PC-3 (cell line): ENCODE data around the gene BROX. TPM values are rescaled to one million over a fixed set of nuclear protein-coding genes. Genes with fewer than 3 reads are reported as not detected.

ENCODE experiments used
- ATAC-seq: fragments of 200-7000 bp; cut with Tn5 transposase; 2 replicates; pipeline ENCODE4 v1.9.1; 2020; ENCODE audit warnings: mild to moderate bottlenecking, moderate library complexity
- BruUV-seq: library from RNA; stranded (reverse); fragments of 400-500 nt; replicated peaks from 2 replicates; lab custom pipeline; 2021; lab: Mats Ljungman, UMichigan
- CTCF ChIA-PET: fragments of 300-600 bp; sonication (Branson Sonifier 250); formaldehyde crosslinking; loops from one replicate; lab custom pipeline; 2022; ENCODE audit warnings: antibody characterized with exemption; lab: Charles Lee
- POLR2A ChIA-PET: fragments of 300-600 bp; sonication (Branson Sonifier 250); formaldehyde crosslinking; loops from one replicate; lab custom pipeline; 2022; ENCODE audit warnings: antibody characterized with exemption; ENCODE audit not compliant: unreplicated experiment; lab: Charles Lee
- DNase-seq: peaks from one replicate; pipeline ENCODE4 v3.0.0-alpha.2; 2015
- H2AFZ ChIP-seq: fragments of 300-600 bp; sonication (generic); 2 replicates; pipeline ENCODE4 v1.6.0; 2016; ENCODE audit warnings: antibody characterized with exemption, low read length
- H3F3A ChIP-seq: fragments of 300-600 bp; sonication (generic); one replicate; pipeline ENCODE4 v1.6.0; 2017; ENCODE audit warnings: antibody characterized with exemption, low read length, control low read depth, mild to moderate bottlenecking; ENCODE audit not compliant: unreplicated experiment
- H3K27ac ChIP-seq: fragments of 300-600 bp; sonication (generic); 2 replicates; pipeline ENCODE4 v1.5.1; 2016; ENCODE audit warnings: mild to moderate bottlenecking, low read length
- H3K27me3 ChIP-seq: fragments of 300-600 bp; sonication (generic); 2 replicates; pipeline ENCODE4 v1.6.1; 2016; ENCODE audit warnings: low read length, mixed read lengths
- H3K36me3 ChIP-seq: fragments of 300-600 bp; sonication (generic); 2 replicates; pipeline ENCODE4 v1.6.1; 2016; ENCODE audit warnings: low read depth, mixed run types, low read length, mixed read lengths
- H3K4me1 ChIP-seq: fragments of 300-600 bp; sonication (generic); 2 replicates; pipeline ENCODE4 v1.5.1; 2016; ENCODE audit warnings: low read length; ENCODE audit not compliant: insufficient read depth
- H3K4me2 ChIP-seq: fragments of 300-600 bp; sonication (generic); 2 replicates; pipeline ENCODE4 v1.6.0; 2016; ENCODE audit warnings: low read length
- H3K4me3 ChIP-seq: fragments of 300-600 bp; sonication (generic); 2 replicates; pipeline ENCODE4 v1.5.1; 2016; ENCODE audit warnings: mild to moderate bottlenecking, low read length, mixed read lengths
- H3K79me2 ChIP-seq: fragments of 300-600 bp; sonication (generic); 2 replicates; pipeline ENCODE4 v1.6.1; 2017; ENCODE audit warnings: low read length, mixed read lengths
- H3K9ac ChIP-seq: fragments of 300-600 bp; sonication (generic); 2 replicates; pipeline ENCODE4 v1.6.0; 2016; ENCODE audit warnings: mild to moderate bottlenecking, low read length
- H3K9me2 ChIP-seq: fragments of 300-600 bp; sonication (generic); replicated peaks from 2 replicates; pipeline ENCODE4 v1.6.1; 2016; ENCODE audit warnings: mixed run types, low read length, mixed read lengths
- H3K9me3 ChIP-seq: fragments of 300-600 bp; sonication (generic); 2 replicates; pipeline ENCODE4 v1.6.1; 2016; ENCODE audit warnings: low read length, mixed read lengths
- H4K20me1 ChIP-seq: fragments of 300-600 bp; sonication (generic); 2 replicates; pipeline ENCODE4 v1.6.1; 2016; ENCODE audit warnings: low read length, mixed read lengths
- EZH2 ChIP-seq: fragments of 300-600 bp; sonication (generic); IDR thresholded peaks from one replicate; pipeline ENCODE4 v1.6.1; 2017; ENCODE audit warnings: antibody characterized with exemption, mild to moderate bottlenecking, low read length; ENCODE audit not compliant: unreplicated experiment
- EZH2phosphoT487 ChIP-seq: fragments of 300-600 bp; sonication (generic); IDR thresholded peaks from 2 replicates; pipeline ENCODE4 v1.6.1; 2018; ENCODE audit warnings: mild to moderate bottlenecking, antibody characterized with exemption, low read length, borderline replicate concordance
- intact Hi-C: fragments of 100-400 bp; cut with micrococcal nuclease; formaldehyde crosslinking; loops from 2 replicates; pipeline ENCODE4 v1.9.0; 2023
- total RNA-seq: library from RNA; depleted of rRNA; stranded (reverse); fragments of >200 nt; gene quantifications from 2 replicates; pipeline ENCODE4 v1.2.3, GENCODE V29; 2014
- TF ChIP-seq, protein P1 (sequence below): fragments of 300-600 bp; sonication (generic); conservative IDR thresholded peaks from 2 replicates; pipeline ENCODE4 v1.5.1; 2017; ENCODE audit warnings: antibody characterized with exemption, low read depth, mild to moderate bottlenecking, low read length

BROX gene
- total RNA-seq, 1 experiment from 2014 or later: 68.4 TPM

DNA sequence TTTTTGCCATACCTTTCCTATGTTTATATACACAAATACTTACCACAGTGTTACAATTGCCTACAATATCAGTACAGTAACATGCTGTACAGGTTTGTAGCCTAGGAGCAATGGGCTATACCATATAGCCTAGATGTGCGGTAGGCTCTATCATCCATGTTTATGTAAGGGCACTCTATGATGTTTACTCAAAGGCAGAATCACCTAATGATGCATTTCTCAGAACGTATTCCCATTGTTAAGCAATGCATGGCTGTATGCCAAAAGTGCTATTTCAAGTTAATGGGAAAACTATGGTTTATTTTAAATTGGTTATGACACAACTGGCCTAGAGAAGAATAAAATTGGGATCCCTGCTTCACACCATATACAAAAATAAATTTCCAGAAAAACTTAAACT is 65.6 kb downstream of the BROX start:
- H3K27me3 ChIP-seq: no peaks in the 10 kb centered on the region
- peaks cover 13% of the 10 kb centered on the region for H3K4me1 ChIP-seq
- peak overlapping the region; percentile 9; the same call in 1 of the 2 replicates for H3K9ac ChIP-seq
- no peaks in the 10 kb centered on the region for H3K79me2 ChIP-seq
- no peak overlapping the region for H3K4me3 ChIP-seq
- no peaks in the 10 kb centered on the region for H3K9me3 ChIP-seq
- DNase-seq (peak; percentile 94), ATAC-seq (peak; percentile 72)
- POLR2A ChIA-PET: no interaction called here
- no peak overlapping the region for H2AFZ ChIP-seq
- no peaks in the 10 kb centered on the region for H4K20me1 ChIP-seq
- no peaks in the 10 kb centered on the region for H3K36me3 ChIP-seq
- CTCF ChIA-PET: no interaction called here
- H3F3A ChIP-seq: no peaks in the 10 kb centered on the region
- peak overlapping the region; percentile 63 for H3K27ac ChIP-seq
- H3K9me2 ChIP-seq: no peaks in the 10 kb centered on the region
- no peak overlapping the region; the same call in 1 of the 2 replicates for H3K4me2 ChIP-seq
- intact Hi-C loops: loop anchor here (2.0 kb wide), 1 partner anchor 39 kb away; no protein-coding TSS in a partner anchor
- TF ChIP-seq EZH2phosphoT487 (no peak), EZH2 (no peak)
- TF ChIP-seq, protein P1, sequence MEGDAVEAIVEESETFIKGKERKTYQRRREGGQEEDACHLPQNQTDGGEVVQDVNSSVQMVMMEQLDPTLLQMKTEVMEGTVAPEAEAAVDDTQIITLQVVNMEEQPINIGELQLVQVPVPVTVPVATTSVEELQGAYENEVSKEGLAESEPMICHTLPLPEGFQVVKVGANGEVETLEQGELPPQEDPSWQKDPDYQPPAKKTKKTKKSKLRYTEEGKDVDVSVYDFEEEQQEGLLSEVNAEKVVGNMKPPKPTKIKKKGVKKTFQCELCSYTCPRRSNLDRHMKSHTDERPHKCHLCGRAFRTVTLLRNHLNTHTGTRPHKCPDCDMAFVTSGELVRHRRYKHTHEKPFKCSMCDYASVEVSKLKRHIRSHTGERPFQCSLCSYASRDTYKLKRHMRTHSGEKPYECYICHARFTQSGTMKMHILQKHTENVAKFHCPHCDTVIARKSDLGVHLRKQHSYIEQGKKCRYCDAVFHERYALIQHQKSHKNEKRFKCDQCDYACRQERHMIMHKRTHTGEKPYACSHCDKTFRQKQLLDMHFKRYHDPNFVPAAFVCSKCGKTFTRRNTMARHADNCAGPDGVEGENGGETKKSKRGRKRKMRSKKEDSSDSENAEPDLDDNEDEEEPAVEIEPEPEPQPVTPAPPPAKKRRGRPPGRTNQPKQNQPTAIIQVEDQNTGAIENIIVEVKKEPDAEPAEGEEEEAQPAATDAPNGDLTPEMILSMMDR: no peak
- no TSS peak for BruUV-seq

DNA sequence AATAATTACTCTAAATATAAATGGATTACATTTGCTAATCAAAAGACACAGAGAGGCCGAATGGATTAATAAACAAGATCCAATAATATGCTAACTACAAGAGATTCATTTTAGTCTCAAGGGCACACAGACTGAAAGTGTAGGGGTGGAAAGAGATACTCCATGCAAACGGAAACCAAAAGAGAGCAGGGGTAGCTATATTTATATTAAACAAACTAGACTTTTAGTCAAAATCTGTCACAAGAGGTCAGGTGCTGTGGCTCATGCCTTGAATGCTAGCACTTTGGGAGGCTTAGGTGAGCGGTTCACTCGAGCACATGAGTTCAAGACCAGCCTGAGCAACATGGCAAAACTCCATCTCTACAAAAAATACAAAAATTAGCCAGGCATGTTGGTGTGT is 68.9 kb downstream of the BROX start:
- TF ChIP-seq, protein P1: no peak
- TF ChIP-seq EZH2 (no peak), EZH2phosphoT487 (no peak)
- H3K4me2 ChIP-seq: no peak overlapping the region
- ATAC-seq (no peak), DNase-seq (no peak)
- H3K79me2 ChIP-seq: no peaks in the 10 kb centered on the region
- peaks cover 35% of the 10 kb centered on the region for H3K4me1 ChIP-seq
- ChIA-PET POLR2A (no interaction called here), CTCF (no interaction called here)
- BruUV-seq: no TSS peak
- H3K36me3 ChIP-seq: no peaks in the 10 kb centered on the region
- H3K27ac ChIP-seq: no peak overlapping the region
- intact Hi-C loops: no loop called here
- no peak overlapping the region for H3K4me3 ChIP-seq
- H2AFZ ChIP-seq: no peak overlapping the region
- H4K20me1 ChIP-seq: no peaks in the 10 kb centered on the region
- no peaks in the 10 kb centered on the region for H3F3A ChIP-seq
- no peaks in the 10 kb centered on the region for H3K9me2 ChIP-seq
- no peaks in the 10 kb centered on the region for H3K9me3 ChIP-seq
- H3K9ac ChIP-seq: no peak overlapping the region
- H3K27me3 ChIP-seq: no peaks in the 10 kb centered on the region

DNA sequence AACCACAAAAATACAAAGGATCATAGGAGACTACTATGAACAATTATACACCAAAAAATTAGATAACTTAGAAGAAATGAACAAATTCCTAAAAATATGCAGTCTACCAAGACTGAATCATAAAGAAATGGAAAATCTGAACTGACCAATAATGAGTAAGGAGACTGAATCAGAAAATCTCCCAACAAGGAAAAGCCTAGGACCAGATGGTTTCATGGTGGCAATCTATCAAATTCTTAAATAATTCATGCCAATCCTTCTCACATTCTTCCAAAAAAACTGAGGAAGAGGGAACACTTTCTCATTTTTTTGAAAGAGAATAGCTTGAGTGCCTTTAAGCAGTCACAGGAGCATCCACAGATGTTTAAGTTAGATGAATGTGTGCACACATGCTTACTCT is 70.7 kb downstream of the BROX start:
- Histone ChIP-seq H3K9me2 (no peaks in the 10 kb centered on the region), H3K9me3 (no peaks in the 10 kb centered on the region), H3K79me2 (no peaks in the 10 kb centered on the region), H3K27me3 (no peaks in the 10 kb centered on the region), H3K9ac (no peak overlapping the region), H3K27ac (no peak overlapping the region), H3K4me1 (peaks cover 25% of the 10 kb centered on the region), H3F3A (no peaks in the 10 kb centered on the region), H2AFZ (no peak overlapping the region), H4K20me1 (no peaks in the 10 kb centered on the region), H3K4me3 (no peak overlapping the region), H3K4me2 (no peak overlapping the region), H3K36me3 (no peaks in the 10 kb centered on the region)
- no TSS peak for BruUV-seq
- TF ChIP-seq, protein P1: no peak
- intact Hi-C loops: no loop called here
- ChIA-PET POLR2A (no interaction called here), CTCF (no interaction called here)
- DNase-seq: no peak
- no peak for ATAC-seq
